Pancreas (tissue), 10 donors: ENCODE data around the gene CNDP1. TPM values are rescaled to one million over a fixed set of nuclear protein-coding genes. Genes with fewer than 3 reads are reported as not detected.
A peak's percentile ranks its signal among the peaks of the same experiment; 100 is the strongest.

Source experiments
- ATAC-seq, 4 donors: fragments of 200-7000 bp; cut with Tn5 transposase; one replicate each; pipeline versions ENCODE4 v1.8.0 to v1.9.1; 2020; ENCODE audit warnings: mild to moderate bottlenecking in 4 of 4, moderate library complexity in 4 of 4
- DNase-seq, 6 donors: peaks; one replicate each; pipeline ENCODE4 v3.0.0-alpha.2; 2020
- FAIRE-seq: peaks from 2 replicates; lab custom pipeline; 2012; peaks lifted over from hg19 to GRCh38; lab: Jason Lieb, UNC
- H3K27ac ChIP-seq, 4 donors: fragments of 200-600 bp; sonication (generic); 1 replicate in 3 of 4; 2 replicates in 1 of 4; pipeline versions ENCODE4 v1.5.0 to v1.8.0; 2020
- H3K27me3 ChIP-seq, 4 donors: fragments of 200-600 bp; one replicate each; pipeline ENCODE4 v1.8.0; 2021
- H3K36me3 ChIP-seq, 3 donors: fragments of 200-600 bp; sonication (generic) in 1 of 3; one replicate each; pipeline versions ENCODE4 v1.5.0 to v1.8.0; 2020 to 2021
- H3K4me1 ChIP-seq, 3 donors: fragments of 200-600 bp; one replicate each; pipeline ENCODE4 v1.8.0; 2021
- H3K4me3 ChIP-seq, 4 donors: fragments of 200-600 bp; sonication (generic) in 2 of 4; one replicate each; pipeline versions ENCODE4 v1.5.0 to v1.8.0; 2020 to 2021
- H3K9me3 ChIP-seq, 4 donors: fragments of 200-600 bp; one replicate each; pipeline ENCODE4 v1.8.0; 2021
- CTCF ChIP-seq, 4 donors: fragments of 200-600 bp; sonication (generic) in 3 of 4; IDR thresholded peaks; one replicate each; pipeline versions ENCODE4 v1.5.0 to v1.8.0; 2021; ENCODE audit warnings: antibody characterized with exemption in 4 of 4
- WGBS, 2 donors: extraction: QIAGEN DNeasy Blood & Tissue Kit; methylation state at CpG; one replicate each; pipeline ENCODE4 v1.1.7; 2013; 5-methylcytosine and 5-hydroxymethylcytosine counted together
- intact Hi-C, 3 donors: fragments of 100-400 bp; cut with DNase I; formaldehyde crosslinking; loops; one replicate each; pipeline versions ENCODE4 v1.11.1 to v1.14.2; 2022
- polyA plus RNA-seq, 2 donors: library from polyadenylated mRNA; stranded (reverse); fragments of 200-250 nt; gene quantifications; one replicate each; pipeline ENCODE4 v1.2.3, GENCODE V29; 2013
- total RNA-seq, 6 donors: library from RNA; stranded (reverse); fragmentation: NEBNext Ultra II Directional in 4 of 6; extraction: Animal tissue kit (Norgen Biotek cat#: 25700) in 4 of 6; gene quantifications; one replicate each; pipeline versions ENCODE4 v1.2.1 to v1.2.4, GENCODE V29; 2021 to 2023
- donor health status: healthy with polysubstance abuse.
- donor health status: DM: no; HTN: no; CAD: no; lungs with moderate emphysema.
- donor health status: DM: no; HTN: no; CAD: no.
- donor health status: control.
- donor health status: control.
- donor health status: Bipolar disorder and iron deficiency.
- donor health status: DM: yes; HTN: yes; CAD: no.
- donor health status: DM: no; HTN: no; CAD: no.
- donor health status: DM: no; HTN: no; CAD: no.
- donor health status: DM: yes; HTN: yes; CAD: no.

Gene CNDP1
- total and polyA plus RNA-seq, 8 donors = 0.09 to 0.84 (median 0.21) TPM; not detected in 2

DNA sequence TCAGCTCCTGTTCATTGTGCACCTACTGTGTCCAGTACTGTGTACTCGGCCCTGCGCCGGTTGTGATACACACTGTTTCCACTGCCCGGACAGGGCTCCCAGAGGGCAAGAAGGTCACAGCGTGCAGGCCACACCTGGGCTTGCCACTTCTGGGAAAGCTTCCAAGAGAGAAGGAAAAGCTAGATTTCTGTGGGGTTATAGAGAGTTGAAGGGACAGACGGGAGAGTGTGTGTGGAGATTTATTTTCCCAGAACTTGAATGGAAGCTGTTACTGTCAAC lies 3.8 kb upstream of the CNDP1 start:
- DNase-seq (peak in 1 of 6 donors; percentile 19), ATAC-seq (peak in 1 of 4 donors; percentile 26), FAIRE-seq (no peak)
- H3K27me3 ChIP-seq = no peaks in the 10 kb centered on the region
- H3K36me3 ChIP-seq = no peaks in the 10 kb centered on the region
- no peak overlapping the region for H3K27ac ChIP-seq
- H3K4me1 ChIP-seq = peaks cover 0 to 5% (median 0%) of the 10 kb centered on the region in 3 donors
- no peak overlapping the region for H3K4me3 ChIP-seq
- no peak for TF ChIP-seq CTCF (IDR thresholded peaks at IDR 0.05)
- intact Hi-C loops = no loop called here
- H3K9me3 ChIP-seq = no peaks in the 10 kb centered on the region
- WGBS, 2 donors = 44 to 47% methylated on average over 6 of the region's 6 CpGs

DNA sequence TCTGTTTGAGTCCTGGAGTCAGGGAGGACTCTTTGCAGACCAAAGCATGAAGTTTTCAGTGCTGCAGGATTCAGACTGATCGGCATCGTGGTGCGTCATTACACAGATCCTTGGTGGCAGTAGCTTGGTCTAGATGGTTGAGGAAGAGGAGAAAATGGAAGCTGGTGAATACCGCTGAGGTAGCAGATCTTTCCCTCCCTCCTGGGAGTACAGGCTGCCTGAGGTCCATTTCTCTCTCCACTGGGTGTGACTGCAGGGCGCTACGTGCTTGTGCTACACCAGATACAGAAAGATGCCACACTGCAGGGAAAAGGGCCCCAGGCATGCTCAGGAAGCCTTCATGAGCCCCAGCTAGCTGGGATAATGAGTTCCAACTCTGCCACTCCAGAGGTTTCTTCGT lies 3.3 kb upstream of the CNDP1 start:
- H3K4me1 ChIP-seq = peaks cover 0 to under 1% (median 0%) of the 10 kb centered on the region in 3 donors
- intact Hi-C loops = no loop called here
- no peak for FAIRE-seq
- ATAC-seq = no peak
- no peaks in the 10 kb centered on the region for H3K27me3 ChIP-seq
- H3K4me3 ChIP-seq = no peak overlapping the region
- DNase-seq = no peak
- no peaks in the 10 kb centered on the region for H3K36me3 ChIP-seq
- no peak overlapping the region for H3K27ac ChIP-seq
- no peaks in the 10 kb centered on the region for H3K9me3 ChIP-seq
- WGBS, 2 donors = 88 to 92% methylated on average over 7 of the region's 7 CpGs
- TF ChIP-seq CTCF (IDR thresholded peaks at IDR 0.05) = no peak

GRCh38 chr18:74532511-74533025 lies 1.7 kb upstream of the CNDP1 start:
- Histone ChIP-seq H3K27ac (no peak overlapping the region), H3K36me3 (no peaks in the 10 kb centered on the region), H3K9me3 (no peaks in the 10 kb centered on the region), H3K27me3 (no peaks in the 10 kb centered on the region), H3K4me3 (no peak overlapping the region), H3K4me1 (no peaks in the 10 kb centered on the region)
- FAIRE-seq (no peak), ATAC-seq (no peak), DNase-seq (no peak)
- no peak for TF ChIP-seq CTCF (IDR thresholded peaks at IDR 0.05)
- 76 to 78% methylated on average over 9 of the region's 9 CpGs for WGBS, 2 donors
- intact Hi-C loops = no loop called here

GRCh38 chr18:74533666-74534065 lies 634 bp upstream of the CNDP1 start:
- no peaks in the 10 kb centered on the region for H3K4me1 ChIP-seq
- ATAC-seq = no peak
- no peak for TF ChIP-seq CTCF (IDR thresholded peaks at IDR 0.05)
- no peak overlapping the region for H3K4me3 ChIP-seq
- H3K36me3 ChIP-seq = no peaks in the 10 kb centered on the region
- H3K9me3 ChIP-seq = no peaks in the 10 kb centered on the region
- no peak overlapping the region for H3K27ac ChIP-seq
- FAIRE-seq = no peak
- H3K27me3 ChIP-seq = no peaks in the 10 kb centered on the region
- intact Hi-C loops = no loop called here
- WGBS, 2 donors = 95% methylated on average over 12 of the region's 12 CpGs
- DNase-seq = no peak

GRCh38 chr18:74534981-74535649 lies 815 bp downstream of the CNDP1 start:
- ATAC-seq = no peak
- intact Hi-C loops = no loop called here
- no peak overlapping the region for H3K27ac ChIP-seq
- TF ChIP-seq CTCF (IDR thresholded peaks at IDR 0.05) = no peak
- no peak overlapping the region for H3K4me3 ChIP-seq
- 73 to 84% methylated on average over 9 of the region's 9 CpGs for WGBS, 2 donors
- no peaks in the 10 kb centered on the region for H3K27me3 ChIP-seq
- peaks cover 0 to 7% (median 6%) of the 10 kb centered on the region in 3 donors for H3K4me1 ChIP-seq
- no peak for DNase-seq
- no peaks in the 10 kb centered on the region for H3K36me3 ChIP-seq
- no peaks in the 10 kb centered on the region for H3K9me3 ChIP-seq
- FAIRE-seq = no peak
